NCI-H1930 (cell line): ENCODE data around the gene C17orf107.

ENCODE experiments used
- DNase-seq, 2 experiments: peaks; one replicate each; lab custom pipeline; 2025; lab: John Stamatoyannopoulos, UW

Gene C17orf107

GRCh38 chr17:4934173-4934979 is 35.0 kb downstream of the C17orf107 start:
- DNase-seq: no peak

- DNase-seq: no peak
Observed at GRCh38 chr17:4935650-4936049, 36.3 kb downstream of the C17orf107 start.

- no peak for DNase-seq
Observed at GRCh38 chr17:4936436-4936835, 37.1 kb downstream of the C17orf107 start.

GRCh38 chr17:4937553-4937952 is 38.2 kb downstream of the C17orf107 start:
- no peak for DNase-seq

- DNase-seq: no peak
Observed at GRCh38 chr17:4938069-4938491, 38.7 kb downstream of the C17orf107 start.

- DNase-seq: no peak
Observed at GRCh38 chr17:4938688-4939545, 39.6 kb downstream of the C17orf107 start.

GRCh38 chr17:4939546-4939795 is 40.1 kb downstream of the C17orf107 start:
- DNase-seq: no peak

- peak; percentile 98 to 99 for DNase-seq
Observed at GRCh38 chr17:4939796-4940554, 40.6 kb downstream of the C17orf107 start, which contains the start of the genes RNF167 and SLC25A11. RNF167 (plus strand) TSS chr17:4940268; CDS start chr17:4940910, 642 bp downstream. SLC25A11 (minus strand) TSS chr17:4940046; CDS start chr17:4939910, 136 bp downstream.

- DNase-seq: no peak
Observed at GRCh38 chr17:4940555-4941318, 41.4 kb downstream of the C17orf107 start.

- no peak for DNase-seq
Observed at GRCh38 chr17:4941319-4941610, 41.9 kb downstream of the C17orf107 start.

GRCh38 chr17:4942760-4943508 is 43.6 kb downstream of the C17orf107 start:
- no peak for DNase-seq

- DNase-seq: no peak
Observed at GRCh38 chr17:4944163-4944553, 44.8 kb downstream of the C17orf107 start.

GRCh38 chr17:4944554-4945175 is 45.3 kb downstream of the C17orf107 start:
- DNase-seq: no peak

GRCh38 chr17:4945176-4945943 is 46.0 kb downstream of the C17orf107 start:
- no peak for DNase-seq

GRCh38 chr17:4945944-4946280 is 46.6 kb downstream of the C17orf107 start:
- no peak for DNase-seq

- no peak for DNase-seq
Observed at GRCh38 chr17:4946312-4946976, 47.1 kb downstream of the C17orf107 start.

- no peak for DNase-seq
Observed at GRCh38 chr17:4947010-4947410, 47.7 kb downstream of the C17orf107 start.

- DNase-seq: peak in 1 of 2 experiments; percentile 38
Observed at GRCh38 chr17:4947411-4948165, 48.3 kb downstream of the C17orf107 start.
